Retinal pigment epithelial cell (primary cell): Measurements from ENCODE around the gene NXN.

Experiments used
- DNase-seq: peaks from one replicate; pipeline ENCODE4 v3.0.0-alpha.2; 2010; ENCODE audit warnings: low read depth
- H3K4me3 ChIP-seq: 2 replicates; pipeline ENCODE4 v1.5.1; 2011; ENCODE audit warnings: mild to moderate bottlenecking, low read length, control low read depth, moderate library complexity
- TF ChIP-seq, protein P1 (sequence below): conservative IDR thresholded peaks from 2 replicates; pipeline ENCODE4 v1.5.1; 2011; ENCODE audit warnings: low read depth, low read length, control low read depth, inconsistent platforms

The NXN gene

DNA sequence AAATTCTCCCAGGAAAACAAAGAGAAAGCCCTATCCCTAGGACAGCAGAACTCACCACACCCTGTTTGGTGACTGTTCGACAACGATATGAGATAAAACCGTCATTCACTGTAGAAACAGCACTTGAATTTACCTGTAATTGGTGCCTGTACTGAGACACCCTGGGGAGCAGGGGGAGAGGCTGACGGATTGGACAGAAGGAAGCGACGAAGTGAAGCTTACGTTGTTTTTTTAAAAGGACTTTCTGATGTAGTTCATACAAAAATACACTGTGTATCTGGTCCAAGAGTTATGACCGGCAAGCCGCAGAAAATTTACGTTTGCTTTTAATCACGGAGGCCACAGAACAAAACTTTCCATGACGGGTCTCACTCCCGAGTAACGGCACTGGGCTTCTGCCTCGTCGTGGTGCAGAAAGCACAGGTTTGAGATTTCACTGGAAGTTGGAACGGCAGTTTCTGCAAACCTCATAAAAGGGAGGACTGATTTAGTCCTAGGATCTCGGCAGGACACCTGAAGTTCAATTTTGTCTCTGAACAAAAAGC is 9.7 kb downstream of the NXN start:
- H3K4me3 ChIP-seq, result no peak overlapping the region
- no peak for DNase-seq
- TF ChIP-seq, protein P1, sequence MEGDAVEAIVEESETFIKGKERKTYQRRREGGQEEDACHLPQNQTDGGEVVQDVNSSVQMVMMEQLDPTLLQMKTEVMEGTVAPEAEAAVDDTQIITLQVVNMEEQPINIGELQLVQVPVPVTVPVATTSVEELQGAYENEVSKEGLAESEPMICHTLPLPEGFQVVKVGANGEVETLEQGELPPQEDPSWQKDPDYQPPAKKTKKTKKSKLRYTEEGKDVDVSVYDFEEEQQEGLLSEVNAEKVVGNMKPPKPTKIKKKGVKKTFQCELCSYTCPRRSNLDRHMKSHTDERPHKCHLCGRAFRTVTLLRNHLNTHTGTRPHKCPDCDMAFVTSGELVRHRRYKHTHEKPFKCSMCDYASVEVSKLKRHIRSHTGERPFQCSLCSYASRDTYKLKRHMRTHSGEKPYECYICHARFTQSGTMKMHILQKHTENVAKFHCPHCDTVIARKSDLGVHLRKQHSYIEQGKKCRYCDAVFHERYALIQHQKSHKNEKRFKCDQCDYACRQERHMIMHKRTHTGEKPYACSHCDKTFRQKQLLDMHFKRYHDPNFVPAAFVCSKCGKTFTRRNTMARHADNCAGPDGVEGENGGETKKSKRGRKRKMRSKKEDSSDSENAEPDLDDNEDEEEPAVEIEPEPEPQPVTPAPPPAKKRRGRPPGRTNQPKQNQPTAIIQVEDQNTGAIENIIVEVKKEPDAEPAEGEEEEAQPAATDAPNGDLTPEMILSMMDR, result no peak

DNA sequence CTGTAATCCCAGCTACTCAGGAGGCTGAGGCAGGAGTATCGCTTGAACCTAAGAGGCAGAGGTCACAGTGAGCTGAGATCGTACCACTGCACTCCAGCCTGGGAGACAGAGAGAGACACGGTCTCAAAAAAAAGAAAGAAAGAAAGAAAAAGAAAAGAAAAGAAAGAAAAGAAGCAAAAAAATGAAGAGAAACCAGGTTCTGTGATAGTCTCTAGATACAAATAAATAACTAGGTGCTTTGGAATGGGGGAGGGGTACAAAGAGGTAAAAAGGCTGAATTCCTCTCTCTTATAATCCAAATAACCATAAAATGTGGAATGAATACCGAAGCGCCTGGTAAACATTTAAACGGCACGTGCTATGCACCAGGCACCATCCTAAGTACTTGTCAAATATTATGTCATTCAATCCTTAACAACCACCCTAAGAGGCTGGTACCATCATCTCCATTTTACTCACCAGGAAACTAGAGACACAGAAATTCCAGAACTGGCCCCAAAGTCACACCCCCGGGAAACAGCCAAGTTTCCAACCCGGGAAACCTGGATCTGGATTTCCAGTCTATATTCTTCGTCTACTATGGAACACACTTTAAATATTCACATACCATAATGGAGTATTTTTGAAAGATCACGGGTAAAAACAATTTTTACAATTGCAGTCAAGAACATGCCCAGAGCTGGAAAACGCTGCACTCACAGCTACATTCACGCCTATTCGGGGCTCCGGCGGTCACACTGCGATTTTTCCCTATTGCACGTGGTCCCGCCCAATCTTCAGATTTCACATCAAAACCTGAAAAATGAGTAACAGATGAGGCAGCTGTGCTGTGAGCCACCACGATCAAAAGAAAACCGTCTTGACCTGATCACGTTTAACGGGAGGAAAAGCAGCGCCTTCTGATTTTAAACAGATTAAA is 10.5 kb downstream of the NXN start:
- TF ChIP-seq, protein P1, result no peak
- peak; percentile 76 for DNase-seq
- H3K4me3 ChIP-seq, result no peak overlapping the region

DNA sequence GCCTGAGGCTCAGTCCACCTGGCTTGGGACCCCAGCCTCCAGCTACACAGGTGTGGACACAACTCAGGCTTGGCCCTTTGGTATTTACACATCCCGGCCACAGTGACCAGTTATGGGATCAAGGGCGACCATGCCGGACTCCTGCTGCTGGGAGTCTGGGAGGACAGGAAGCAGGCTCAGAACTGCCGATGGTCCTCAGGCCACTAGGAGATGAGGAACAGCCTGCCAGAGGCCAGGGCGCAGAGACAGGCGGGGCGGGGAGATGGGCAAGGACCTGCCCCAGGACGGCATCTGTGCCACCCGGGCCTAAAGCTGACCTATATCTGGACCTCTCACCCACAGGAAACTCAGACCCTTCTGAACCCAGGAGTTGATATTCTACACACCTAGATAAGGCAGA is 12.5 kb downstream of the NXN start:
- H3K4me3 ChIP-seq, result no peak overlapping the region
- DNase-seq, result no peak
- TF ChIP-seq, protein P1, result no peak

DNA sequence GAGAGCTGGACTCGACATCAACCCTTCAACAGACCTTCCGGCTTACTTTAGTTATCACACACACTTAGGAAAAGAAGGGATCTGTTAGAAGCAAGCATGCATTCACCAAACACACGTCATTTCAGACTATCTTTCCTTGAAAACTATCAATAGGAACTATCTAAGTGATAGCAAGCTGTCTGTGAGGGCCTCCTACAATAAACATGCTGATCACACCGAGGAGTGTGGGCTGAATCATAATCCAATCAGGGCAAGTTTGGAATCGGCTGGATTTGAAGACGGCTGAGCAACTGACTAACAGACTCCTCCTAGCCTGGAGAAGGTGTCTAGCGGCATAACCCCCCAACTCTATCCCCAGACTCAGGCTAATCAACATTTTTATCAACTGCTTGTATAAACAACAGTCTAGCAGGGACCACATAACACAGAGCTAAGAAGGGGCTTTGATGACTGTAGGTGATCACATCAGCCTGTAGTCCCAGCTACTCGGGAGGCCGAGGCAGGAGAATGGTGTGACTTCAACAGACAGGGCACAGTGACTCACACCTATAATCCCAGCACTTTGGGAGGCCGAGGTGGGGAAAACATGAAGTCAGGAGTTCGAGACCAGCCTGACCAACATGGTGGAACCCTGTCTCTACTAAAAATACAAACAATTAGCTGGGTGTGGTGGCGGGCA is 14.1 kb downstream of the NXN start:
- no peak overlapping the region for H3K4me3 ChIP-seq
- TF ChIP-seq, protein P1, result no peak
- DNase-seq, result no peak

DNA sequence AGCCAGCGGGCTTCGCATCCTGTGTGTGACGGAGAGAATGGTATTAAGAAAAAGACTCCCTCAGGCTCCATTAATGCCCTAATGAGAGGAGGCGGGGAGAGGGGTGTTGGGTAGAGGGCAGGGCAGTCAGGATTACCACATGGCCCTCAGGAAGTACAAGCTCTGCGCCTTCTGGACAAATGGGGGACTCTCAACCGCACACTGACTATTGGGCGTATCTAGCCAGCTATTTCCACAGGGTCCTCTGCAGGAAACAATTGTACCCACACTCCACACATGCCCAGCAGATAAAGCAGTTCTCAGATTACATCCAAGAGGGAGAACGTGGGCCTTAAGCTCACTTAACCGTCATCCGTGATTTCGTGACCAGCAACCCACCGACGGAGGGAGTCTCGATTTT is 14.7 kb downstream of the NXN start:
- no peak overlapping the region for H3K4me3 ChIP-seq
- DNase-seq, result no peak
- TF ChIP-seq, protein P1, result no peak

DNA sequence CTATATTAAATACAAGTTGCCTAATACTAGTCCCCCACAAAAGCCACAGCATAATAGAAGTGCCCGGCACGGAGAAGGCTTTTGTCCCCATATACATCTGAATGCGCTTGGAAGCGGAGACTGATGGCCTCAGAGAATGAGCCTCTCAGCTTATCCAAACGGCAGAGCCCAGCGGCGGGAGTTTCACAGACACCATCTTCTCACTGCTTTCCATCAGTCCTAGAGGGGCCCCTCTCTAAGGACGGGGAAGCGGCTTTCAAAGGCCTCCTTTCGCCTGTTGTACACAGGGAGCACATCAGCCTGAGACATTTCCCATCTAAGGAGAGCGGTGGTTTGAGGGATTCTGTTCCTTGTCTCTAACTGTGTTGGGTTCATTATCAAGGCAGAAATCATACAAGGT is 16.9 kb downstream of the NXN start:
- TF ChIP-seq, protein P1, result no peak
- no peak overlapping the region for H3K4me3 ChIP-seq
- no peak for DNase-seq
